HG02571 (cell line): ENCODE data around the gene RPS21.

Experiments
- ATAC-seq: cut with Tn5 transposase; IDR thresholded peaks from one replicate; pipeline ENCODE4 v1.9.1; 2021; ENCODE audit warnings: mild to moderate bottlenecking, moderate library complexity; ENCODE audit not compliant: unreplicated experiment

RPS21 gene

DNA sequence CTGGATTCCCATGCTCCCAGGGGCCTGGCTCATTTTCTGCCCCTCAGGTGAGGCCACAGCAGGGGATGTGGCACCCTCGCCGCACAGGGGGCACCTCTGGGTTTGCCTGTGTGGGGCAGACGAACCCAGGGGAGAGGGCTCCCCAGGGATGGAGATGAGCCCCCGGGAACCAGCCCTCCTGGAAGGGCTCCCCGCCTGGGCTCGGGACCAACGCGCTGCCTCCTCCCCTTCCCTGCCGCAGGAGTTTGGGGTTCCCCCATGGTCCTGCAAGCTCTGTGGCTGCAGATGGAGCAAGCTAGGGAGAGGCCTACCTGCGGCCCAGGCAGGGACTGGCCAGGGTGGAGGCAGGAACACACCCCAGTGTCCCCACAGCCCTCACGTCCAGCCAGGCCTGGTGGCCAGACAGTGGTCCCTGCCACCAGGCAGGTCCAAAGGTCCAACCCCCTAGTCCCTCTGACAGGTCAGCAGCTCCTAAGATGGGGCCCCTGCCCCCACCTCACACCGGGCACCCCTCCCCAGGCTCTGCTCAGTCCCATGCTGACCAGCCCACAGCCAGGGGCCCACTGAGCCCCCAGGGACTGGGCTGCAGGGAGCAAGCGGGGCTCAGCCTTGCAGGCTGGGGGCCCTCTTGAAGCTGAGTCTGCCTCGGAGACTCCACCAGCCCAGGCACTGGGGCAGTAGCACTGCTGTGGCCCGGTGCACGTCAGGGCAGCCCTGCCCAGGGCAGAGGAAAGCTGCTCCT, 33.4 kb upstream of the RPS21 start:
- no peak for ATAC-seq

DNA sequence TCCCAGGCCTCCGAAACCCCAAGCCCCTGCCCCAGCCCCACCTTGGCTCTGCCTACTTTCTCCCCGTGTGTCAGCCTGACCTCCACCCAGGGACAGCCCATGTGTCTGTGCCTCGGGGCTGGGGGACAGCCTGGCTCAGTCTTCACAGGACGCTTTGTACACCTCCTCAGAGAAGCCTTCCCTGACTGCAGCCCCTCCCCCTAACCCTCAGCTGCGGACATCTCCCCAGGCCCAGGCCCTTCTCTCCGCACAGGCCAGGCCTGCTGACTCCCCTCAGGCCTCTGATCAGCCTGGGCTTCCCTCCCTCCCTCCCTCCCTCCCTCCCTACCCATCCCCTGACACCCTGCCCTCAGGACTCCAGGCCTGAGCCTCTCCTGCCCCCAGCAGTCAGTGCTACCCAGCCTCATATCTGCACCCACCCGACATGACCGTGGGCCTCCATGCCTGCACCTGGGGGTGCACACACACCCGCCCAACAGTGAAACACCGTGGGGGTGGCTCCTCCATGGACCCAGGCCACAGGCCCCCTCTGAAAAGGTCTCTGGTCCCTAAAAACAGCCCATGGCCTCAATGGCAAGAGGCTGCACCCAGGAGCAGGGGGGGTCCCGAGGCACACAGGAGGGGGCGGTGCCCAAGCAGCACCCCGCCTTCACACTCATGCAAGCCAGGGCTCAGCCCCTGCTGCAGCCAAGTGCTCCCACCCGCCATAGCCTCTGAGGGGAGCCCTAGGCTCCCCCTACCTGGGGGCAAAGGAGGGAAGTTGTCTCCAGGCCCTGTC, 32.7 kb upstream of the RPS21 start:
- no peak for ATAC-seq

DNA sequence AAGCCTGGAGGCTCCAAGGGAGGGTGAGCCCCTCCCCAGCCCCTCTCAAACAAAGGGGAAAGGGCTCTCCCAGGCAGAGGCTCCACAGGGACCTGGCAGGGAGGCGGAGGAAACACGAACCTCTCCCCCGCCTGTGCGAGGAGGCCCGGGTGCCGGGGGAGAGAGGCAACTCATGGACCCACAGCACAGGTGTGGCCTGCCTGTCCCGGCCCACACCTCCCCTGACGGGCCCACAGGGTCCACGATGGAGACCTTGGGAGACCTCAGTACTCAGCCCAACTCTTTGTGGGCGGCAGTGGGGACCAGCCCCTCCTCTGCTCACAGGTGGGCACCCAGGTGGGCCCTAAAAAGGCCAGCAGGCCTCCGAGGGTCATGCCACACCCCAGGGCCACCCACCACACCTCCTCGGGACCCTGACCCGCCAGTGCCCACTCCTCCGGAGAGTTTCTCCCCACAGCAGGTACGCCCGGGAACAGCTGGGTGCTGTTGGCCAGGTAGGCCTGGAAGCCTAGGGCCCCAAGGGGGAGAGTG, 32.0 kb upstream of the RPS21 start:
- no peak for ATAC-seq

DNA sequence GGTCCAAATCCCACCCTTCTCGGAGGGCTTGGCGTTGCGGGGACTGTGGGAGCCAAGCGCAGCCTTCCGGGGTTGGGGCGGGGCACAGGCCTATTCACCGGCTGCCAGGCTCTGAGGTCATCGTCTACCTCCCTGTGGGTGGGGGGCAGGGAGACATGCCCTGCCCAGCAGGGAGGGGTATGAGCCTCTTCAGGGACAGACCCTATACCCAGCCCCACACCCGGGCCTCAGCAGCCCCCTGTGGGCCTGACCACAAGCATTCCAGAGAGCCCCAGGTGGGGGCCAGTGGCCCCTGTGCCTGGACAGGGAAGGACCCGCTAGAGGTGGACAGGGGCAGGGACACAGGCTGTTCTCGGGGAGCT, 31.4 kb upstream of the RPS21 start:
- ATAC-seq, result no peak

DNA sequence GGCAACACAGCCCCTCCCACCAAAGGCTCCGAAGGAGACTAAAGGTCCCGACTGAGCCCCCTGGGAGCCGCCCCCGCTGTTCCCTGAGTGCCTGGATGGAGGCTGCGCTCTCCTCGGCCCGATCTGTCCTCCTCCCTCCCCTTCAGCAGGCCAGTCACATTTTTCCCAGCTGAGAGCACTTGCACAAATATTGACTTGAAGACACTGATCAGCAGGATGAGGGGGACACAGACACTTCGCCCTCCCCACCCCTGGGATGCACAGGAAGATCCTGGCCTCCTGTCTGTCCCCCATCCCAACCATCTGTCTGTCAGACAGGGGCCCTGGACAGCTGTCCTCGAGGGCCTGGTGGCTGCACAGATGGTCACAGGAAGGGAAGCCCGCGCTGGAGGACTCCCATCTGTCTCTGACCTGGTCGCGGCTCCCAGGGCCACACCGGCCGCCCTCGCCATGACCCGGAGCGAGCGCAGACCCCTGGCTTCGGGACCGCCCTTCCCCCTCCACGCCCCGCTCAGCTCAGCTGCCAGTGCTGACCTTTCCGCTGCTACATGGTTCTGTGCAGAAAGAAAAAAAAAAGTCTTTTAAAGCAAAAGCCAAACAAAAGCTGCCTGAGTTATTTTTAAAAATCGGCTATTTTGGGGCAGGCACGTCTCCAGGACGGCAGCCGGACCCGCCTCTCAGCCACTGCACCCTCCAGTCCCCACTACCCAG, 30.9 kb upstream of the RPS21 start:
- no peak for ATAC-seq

DNA sequence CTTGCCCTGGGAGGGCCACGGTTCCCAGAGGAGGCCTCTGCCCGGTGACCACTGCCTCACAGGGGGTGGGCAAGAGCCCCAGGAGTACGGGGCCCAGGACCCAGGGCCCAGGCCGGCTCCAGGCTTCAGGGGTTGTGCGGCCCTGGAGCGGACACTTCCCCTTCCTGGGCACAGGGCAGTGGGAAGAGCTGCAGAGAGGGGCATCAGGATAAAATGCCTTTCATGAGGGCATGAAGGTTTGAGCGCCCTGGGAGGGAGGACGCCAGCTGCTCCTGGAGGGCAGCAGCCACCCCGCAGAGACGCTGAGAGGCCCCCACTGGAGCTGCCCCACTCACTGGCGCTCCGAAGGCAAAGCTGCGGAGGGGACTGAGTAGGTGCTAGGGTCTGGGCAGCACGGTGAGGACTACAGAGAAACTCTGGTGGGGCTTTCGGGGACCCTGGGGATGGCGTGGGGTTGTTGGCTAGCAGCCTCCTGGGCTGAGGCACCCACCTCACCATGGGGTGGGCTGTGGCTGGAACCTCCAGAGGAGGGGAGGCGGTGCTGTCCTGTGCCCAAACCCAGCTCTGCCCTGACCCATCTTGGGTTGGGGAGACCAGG, 30.2 kb upstream of the RPS21 start:
- no peak for ATAC-seq

DNA sequence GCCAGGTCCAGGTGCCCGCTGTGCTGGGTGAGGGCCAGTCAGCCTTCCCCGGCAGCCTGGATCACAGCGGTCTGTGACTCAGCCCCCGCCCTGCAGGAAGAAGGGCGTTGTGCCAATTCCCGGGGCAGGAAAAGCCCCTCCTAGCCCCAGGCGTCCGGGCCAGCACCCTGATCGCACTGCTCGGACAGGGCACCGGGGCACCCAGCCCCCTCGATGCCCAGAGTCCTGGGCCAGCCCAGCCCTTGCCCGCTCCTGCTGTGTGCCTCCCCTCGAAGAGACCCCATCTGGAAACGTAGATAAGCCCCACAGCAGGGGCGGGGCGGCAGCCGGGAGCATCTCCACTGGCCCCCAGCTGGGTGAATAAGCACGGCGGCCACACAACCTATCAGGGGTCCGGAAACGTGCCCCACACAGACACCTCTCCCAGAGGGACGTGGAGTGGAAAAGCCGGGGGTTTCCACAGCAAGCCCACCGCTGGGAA, 29.7 kb upstream of the RPS21 start:
- no peak for ATAC-seq

DNA sequence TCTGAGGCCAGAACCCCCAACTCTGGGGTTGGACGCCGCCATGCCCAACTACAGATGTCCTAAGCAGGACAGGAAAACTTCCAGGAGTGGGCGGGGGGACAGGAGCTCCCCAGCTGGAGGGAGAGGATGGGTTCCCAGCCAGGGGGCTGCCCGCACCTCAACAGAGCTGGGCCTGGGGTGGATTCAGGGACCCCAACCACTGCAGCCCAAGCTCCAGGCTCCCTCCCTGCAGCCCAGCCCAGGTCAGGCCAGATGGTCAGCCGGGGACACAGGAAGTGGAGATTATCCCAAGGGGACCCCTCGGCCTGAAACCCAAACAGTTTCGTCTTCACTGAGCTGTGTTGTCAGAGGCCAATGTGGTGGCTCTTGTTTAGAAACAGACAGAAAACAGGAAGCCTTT, 29.2 kb upstream of the RPS21 start:
- ATAC-seq, result no peak

DNA sequence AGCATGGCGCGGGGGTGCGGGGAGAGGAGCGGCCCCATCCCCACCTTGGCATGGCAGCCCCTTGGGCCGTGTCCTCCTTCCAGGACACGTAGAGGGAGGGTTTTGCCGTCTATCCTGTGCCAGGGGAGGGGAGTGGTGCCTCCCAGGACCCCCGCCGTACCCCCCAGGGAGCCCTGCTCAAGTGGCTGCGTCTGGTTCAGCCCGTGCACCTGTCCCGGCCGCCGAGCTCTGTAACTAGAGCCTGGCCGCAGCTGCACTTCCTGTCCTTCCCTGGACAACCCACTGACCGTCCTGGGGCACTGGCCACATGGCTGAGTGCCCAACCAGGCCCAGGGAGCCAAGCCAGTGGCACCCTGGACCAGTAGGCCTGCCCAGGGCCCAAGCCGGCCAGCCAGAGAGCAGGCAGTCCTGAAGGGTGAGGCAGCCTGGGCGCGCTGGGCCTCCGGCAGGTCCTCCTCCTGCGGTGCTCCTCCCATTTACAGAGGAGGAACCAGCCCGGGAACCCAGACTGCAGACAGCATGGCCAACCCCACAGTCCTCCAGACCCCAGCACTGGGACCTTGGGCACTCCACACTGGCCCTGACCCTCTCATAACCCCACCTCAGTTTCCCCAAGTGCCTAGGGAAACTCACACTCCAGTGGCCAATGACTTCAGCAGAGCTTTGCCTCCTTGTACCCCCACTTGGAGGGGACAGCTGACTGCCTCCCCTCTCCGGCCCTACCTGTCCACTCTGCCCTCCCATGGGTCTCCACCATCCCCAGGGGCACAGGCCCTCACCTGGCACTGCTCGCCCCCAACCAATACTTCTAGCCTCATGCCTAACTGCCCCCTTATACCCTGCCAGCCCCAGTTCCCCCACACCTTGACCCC, 28.5 kb upstream of the RPS21 start:
- no peak for ATAC-seq

DNA sequence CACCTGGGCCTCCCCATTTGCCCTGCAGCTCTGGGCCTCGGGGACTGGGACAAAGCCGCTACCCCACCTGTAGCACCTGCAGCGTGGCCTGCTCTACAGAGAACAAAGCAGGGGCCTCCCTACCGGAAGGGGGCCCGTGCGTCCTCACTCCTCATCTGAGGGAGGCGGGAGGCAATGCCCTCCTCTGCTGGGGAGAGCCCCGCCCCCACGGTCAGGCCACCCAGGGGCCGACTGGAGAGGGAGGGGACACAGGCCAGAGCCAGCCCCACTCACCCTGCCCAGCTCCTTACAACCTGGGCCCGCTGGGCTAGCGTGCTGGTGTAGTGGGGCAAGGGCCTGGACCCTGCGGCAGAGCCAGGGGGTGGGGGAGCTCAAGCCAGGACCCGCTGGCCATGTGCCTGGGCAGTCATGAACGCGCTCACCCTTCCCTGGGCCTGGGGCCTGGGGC, 27.8 kb upstream of the RPS21 start:
- no peak for ATAC-seq

DNA sequence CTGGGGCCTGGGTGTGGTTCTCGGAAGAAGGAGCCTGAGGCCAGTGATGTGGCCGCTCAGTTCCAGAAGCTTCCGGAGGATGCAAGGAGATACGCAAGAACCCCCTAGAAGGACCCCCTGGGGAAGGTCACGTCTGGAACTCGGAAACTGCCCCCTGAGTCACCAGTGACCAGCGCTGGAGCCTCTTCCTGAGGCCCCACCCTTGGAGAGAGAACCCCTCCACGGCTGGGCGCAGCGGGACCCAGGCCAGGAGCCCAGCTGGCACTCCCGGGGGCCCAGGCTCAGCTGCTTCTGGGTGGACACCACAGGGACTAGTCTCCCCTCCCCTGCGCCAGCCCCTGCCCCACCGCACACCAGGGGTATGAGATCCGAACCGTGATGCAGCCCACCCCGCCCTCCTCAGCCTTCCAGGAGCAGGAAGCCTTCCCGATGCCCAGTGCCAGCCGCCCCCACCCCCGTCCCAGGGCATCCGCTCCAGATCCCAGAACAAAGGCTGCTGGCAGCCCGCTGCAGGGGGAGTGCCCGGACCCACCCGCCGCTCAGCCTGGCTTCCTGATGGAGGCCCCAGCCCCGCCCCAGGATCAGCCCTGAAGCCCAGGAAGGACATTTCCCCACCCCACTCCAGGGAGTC, 27.3 kb upstream of the RPS21 start:
- no peak for ATAC-seq

DNA sequence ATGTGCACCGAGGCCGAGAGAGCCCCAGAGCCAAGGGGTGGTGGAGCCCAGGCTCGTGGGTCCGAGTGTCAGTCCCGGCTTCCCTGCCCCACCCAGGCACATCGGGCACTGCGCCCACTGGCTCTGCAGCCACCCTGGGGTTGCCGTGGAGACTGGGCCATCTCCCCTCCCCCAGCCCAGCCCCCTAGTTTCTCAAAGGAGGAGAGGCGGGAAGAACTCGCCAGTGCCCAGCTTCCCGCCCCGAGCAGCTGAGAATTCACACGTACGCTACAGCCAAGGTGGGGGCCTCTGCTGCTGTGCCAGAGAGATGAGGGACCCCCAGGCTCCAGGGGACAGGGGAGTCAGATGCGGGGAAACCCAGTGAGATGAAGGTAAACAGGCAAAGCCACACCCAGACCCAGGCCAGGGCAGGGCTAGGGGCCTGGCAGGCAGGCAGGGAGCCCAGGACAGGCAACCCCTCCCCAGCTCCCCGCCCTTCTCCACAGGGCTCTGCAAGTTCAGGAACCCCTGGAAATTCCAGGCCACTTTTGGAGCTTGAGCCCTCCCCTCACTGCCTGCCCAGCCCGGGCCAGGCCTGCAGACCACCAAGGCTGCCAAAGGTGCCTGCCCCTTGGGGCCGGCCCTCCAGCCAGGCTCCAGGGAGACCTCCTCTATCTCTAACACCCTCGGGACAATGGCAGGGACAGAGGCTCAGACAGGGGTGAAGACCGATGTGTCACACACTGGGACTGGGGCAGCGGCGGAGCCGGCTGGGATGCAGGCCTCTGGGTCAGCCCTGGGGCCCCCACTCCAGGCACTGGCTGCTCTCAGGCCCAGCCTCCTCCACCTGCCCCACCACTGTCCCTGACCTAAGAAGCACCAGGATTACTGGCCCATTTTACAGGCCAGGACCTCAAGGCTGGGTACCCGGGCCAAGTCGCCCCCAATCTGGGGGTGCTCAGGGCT, 25.8 kb upstream of the RPS21 start:
- ATAC-seq, result no peak

DNA sequence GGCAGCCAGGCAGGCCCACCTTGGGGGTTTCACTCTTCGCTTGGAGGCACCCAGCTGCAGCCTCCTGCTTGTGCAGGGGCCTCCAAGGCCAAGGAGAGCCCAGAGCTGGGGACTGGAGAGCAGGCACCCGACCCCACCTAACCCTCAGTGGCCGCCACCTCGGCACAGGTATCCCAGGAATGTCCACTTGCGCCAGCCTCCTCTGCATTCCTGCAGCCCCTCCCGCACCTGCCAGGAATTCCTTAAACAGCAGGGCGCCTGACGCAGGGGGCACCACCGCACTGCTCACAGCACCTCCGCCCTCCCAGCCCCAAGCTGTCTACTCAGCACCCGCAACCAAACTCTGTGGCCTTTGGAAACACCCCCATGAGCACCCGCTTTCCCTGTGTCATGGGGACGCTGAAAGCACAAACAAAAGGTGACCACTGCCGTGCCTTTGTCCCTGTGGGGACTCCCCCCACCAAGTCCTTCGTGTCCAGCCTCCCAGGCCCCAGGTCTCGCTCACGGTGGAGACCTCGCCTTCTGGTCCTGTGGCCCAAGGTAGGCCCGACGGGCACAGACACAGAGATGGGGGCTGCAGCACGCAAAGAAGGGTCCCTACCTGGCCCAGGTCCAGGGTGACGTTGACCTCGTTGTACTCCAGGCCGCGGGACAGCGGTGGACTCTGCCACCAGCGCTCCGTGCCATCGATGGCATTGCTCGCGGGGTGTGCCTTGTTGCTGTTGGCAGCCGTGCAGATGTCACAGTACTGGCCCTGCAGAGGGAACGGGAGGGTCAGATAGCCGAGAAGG, 24.9 kb upstream of the RPS21 start:
- no peak for ATAC-seq

DNA sequence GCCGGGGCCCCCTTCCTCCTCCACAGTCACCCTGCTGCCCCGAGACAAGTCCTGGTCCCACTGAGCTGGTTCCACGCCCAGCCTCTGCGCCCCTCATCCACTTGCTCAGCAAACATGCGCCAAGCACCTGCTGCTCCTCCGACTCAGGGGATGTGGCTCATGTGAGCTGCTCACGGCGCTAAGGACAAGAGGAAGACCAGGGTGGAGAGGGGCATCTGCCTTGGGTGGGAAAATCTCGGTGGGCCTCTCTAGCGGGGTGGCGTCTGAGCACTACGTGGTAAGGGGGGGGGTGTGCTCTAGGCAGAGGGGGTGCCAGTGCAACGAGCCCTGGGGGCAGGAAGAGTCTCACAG, 24.3 kb upstream of the RPS21 start:
- no peak for ATAC-seq

DNA sequence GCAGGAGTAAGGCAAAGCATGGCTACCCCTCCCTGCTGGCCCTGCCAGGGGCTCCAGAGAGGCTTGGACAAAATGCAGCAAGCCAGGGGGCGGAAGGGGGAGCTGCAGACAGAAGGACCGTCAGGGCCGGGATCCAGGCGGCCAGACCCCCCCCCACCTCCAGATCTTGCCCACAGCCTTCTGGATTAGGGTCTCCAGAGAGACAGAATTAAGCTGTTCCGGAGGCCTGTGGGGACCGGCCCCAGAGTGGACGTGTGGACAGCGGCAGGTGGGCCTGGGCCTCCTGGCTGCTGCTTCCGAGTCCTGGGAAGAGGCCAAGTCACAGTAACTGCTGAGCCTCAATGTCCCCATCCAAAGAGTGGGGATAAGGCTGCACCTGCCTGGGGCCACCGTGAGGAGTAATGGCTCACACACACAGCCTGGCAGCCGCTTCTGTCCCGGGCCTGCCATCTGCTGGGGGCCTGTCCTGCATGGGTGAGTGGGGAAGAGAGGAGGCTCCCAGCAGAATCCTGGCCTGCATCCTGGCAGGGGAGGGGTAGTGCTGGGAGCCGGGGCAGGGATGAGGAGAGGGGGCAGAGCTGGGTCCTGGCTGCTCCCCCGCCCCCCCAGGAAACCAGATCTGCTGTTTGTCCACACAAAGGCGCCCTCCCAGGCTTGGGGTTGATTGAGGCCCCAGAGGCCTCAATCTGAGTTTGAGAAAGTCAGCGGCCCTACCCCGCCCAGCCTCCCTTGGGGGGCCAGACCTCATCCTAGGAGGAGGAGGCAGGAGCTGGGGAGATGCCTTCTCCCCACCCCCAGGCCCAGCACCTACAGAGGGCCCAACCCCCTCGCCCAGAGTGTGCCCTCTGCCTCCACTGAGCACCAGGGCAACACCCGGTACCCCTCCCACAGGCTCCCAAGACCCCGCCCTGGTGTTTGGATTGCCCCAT, 23.6 kb upstream of the RPS21 start:
- no peak for ATAC-seq

DNA sequence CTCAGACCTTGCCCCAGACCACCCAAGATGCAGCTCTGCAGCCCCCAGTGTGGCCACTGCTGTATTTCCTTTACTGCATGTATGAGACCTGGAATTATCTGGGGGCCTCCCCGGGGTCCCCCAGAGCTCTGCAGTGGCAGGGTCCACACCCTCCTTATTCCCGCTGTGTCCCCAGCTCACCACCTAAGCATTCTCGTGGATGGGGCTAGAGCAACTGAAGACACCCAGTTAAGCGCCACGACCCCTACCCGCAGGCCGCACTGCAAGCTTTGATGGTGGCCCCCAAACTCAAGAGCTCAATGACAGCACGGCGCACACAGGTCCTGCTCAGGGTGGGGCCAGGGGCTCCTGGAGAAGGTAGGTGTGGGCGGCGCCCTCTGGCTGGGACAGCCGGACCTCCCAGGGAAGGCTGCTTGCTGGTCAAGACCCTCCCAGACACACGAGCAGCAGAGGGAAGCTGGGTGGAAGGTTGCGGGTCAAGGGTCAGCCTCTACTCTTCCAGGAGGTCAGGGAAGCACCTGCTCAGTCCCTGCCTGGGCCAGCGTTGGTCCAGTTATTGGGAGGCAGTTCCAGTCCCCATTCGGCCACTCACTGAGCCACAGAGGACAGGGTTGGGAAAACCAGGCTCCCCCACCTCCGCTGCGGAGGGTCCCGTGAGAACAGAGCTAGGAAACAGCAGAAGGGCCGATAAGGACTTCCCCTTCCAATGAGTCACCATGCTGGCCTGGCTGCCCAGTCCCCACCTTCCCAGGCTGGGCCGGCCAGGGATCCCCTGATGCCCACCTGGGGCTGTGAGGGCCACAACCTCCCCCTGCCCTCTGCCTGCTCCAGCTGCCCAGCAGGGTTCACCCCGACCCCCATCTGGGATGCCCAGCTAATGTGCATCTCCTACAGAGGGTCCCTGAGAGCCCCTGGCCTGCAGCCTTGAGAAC, 22.7 kb upstream of the RPS21 start:
- ATAC-seq, result no peak
